CD4-positive, alpha-beta T cell (primary cell): ENCODE data around the gene GPC2. TPM values are rescaled to one million over a fixed set of nuclear protein-coding genes. Genes with fewer than 3 reads are reported as not detected.
A peak's percentile ranks its signal among the peaks of the same experiment; 100 is the strongest.
"Not testable (repeated sequence)": the region's sequence is repeated elsewhere in the genome, so short reads cannot be mapped to it uniquely, and the experiment has no call there.

Experiments used
- ATAC-seq: fragments of 200-7000 bp; cut with Tn5 transposase; one replicate; pipeline ENCODE4 v1.10.0; 2022; ENCODE audit warnings: mild to moderate bottlenecking; ENCODE audit not compliant: poor library complexity
- CTCF ChIA-PET: fragments of 350-600 bp; sonication (Branson Sonifier 250); formaldehyde crosslinking; loops from one replicate; lab custom pipeline; 2021; ENCODE audit warnings: antibody characterized with exemption, inconsistent platforms; lab: Charles Lee
- POLR2A ChIA-PET: fragments of 350-600 bp; sonication (Branson Sonifier 250); formaldehyde crosslinking; loops from one replicate; lab custom pipeline; 2021; ENCODE audit warnings: antibody characterized with exemption, inconsistent platforms; lab: Charles Lee
- DNase-seq, 14 experiments: peaks; one replicate each; pipeline ENCODE4 v3.0.0-alpha.2; 2013 to 2020; ENCODE audit warnings: mixed read lengths in 2 of 14
- H3K27ac ChIP-seq, 2 donors: one replicate each; pipeline versions ENCODE4 v1.5.1 to v1.7.0; 2013; ENCODE audit warnings: low read length in 2 of 2, low read depth in 1 of 2, mild to moderate bottlenecking in 1 of 2
- H3K27me3 ChIP-seq, 2 experiments: 1 replicate in 1 of 2; 2 replicates in 1 of 2; pipeline versions ENCODE4 v1.6.1 to v1.7.0; 2013; ENCODE audit warnings: low read length in 2 of 2, control low read depth in 1 of 2, mild to moderate bottlenecking in 1 of 2, moderate library complexity in 1 of 2; ENCODE audit not compliant: insufficient read depth in 2 of 2, control insufficient read depth in 1 of 2
- H3K36me3 ChIP-seq: one replicate; pipeline ENCODE4 v1.6.1; 2013; ENCODE audit warnings: low read length, control low read depth; ENCODE audit not compliant: insufficient read depth
- H3K4me1 ChIP-seq: one replicate; pipeline ENCODE4 v1.6.1; 2013; ENCODE audit warnings: low read length, control low read depth; ENCODE audit not compliant: insufficient read depth
- H3K4me3 ChIP-seq: one replicate; pipeline ENCODE4 v1.5.1; 2013; ENCODE audit warnings: mild to moderate bottlenecking, low read length, moderate library complexity
- H3K9me3 ChIP-seq, 2 experiments: 1 replicate in 1 of 2; 2 replicates in 1 of 2; pipeline versions ENCODE4 v1.6.1 to v1.7.0; 2013; ENCODE audit warnings: low read length in 2 of 2, mild to moderate bottlenecking in 2 of 2, control low read depth in 1 of 2, moderate library complexity in 1 of 2; ENCODE audit not compliant: control insufficient read depth in 1 of 2, insufficient read depth in 1 of 2
- H3K27ac Mint-ChIP-seq: one replicate; pipeline ENCODE4 v1.8.0; 2020; ENCODE audit warnings: mixed read lengths
- H3K27me3 Mint-ChIP-seq: one replicate; pipeline ENCODE4 v1.8.0; 2021; ENCODE audit warnings: mixed read lengths
- H3K36me3 Mint-ChIP-seq: one replicate; pipeline ENCODE4 v1.8.0; 2021; ENCODE audit warnings: low read depth, mixed read lengths
- H3K4me1 Mint-ChIP-seq: one replicate; pipeline ENCODE4 v1.8.0; 2021; ENCODE audit warnings: low read depth, mixed read lengths
- H3K4me3 Mint-ChIP-seq: one replicate; pipeline ENCODE4 v1.8.0; 2020; ENCODE audit warnings: mild to moderate bottlenecking, mixed read lengths
- H3K9me3 Mint-ChIP-seq: one replicate; pipeline ENCODE4 v1.8.0; 2020; ENCODE audit warnings: mixed read lengths
- CTCF ChIP-seq: fragments of 200-600 bp; IDR thresholded peaks from one replicate; pipeline ENCODE4 v1.8.0; 2022; ENCODE audit warnings: antibody characterized with exemption, mild to moderate bottlenecking
- intact Hi-C, 2 experiments: fragments of 100-400 bp; cut with DNase I in 1 of 2; cut with micrococcal nuclease in 1 of 2; formaldehyde crosslinking; loops; one replicate each; pipeline versions ENCODE4 v1.15.1 to v1.9.0; 2023 to 2025; cut with DNase I, micrococcal nuclease
- total RNA-seq, 174 experiments: library from RNA in 2 of 174; stranded (reverse) in 2 of 174; gene quantifications; one replicate each; pipeline ENCODE4 v1.2.3 and lab custom pipeline; 2021 to 2026

GPC2 gene
- total RNA-seq, 2 experiments from 2014 or later, result 16.4 to 18.7 TPM

DNA sequence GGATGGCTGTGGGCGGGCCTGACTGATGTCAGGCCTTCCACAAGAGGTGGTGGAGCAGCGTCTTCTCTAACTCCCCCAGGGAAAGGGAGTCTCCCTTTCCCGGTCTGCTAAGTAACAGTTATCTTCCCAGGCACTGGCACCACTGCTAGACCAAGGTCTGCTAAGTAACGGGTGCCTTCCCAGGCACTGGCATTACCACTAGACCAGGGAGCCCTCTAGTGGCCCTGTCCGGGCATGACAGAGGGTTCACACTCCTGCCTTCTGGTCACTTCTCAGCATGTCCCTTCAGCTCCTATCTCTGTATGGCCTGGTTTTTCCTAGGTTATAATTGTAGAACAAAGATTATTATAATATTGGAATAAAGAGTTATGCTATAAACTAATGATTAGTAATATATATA lies 40.8 kb upstream of the GPC2 start:
- Histone ChIP-seq H3K36me3 (peaks cover 15% of the 10 kb centered on the region), H3K4me1 (peaks cover 59% of the 10 kb centered on the region), H3K27ac (peak overlapping the region in 1 of 2 donors; percentile 79), H3K4me3 (peak overlapping the region; percentile 44)
- Mint-ChIP-seq H3K4me1 (peaks cover 61% of the 10 kb centered on the region), H3K27ac (peak overlapping the region; percentile 94), H3K4me3 (peak overlapping the region; percentile 90), H3K36me3 (peaks cover 27% of the 10 kb centered on the region)
- intact Hi-C loops, result loop anchor here (1.0 to 10.0 kb wide), 3 partner anchors 28 to 86 kb away; partner anchors contain the start of gene GAL3ST4 (in 1 of the 2)
- not testable (repeated sequence) for H3K27me3 Mint-ChIP-seq, H3K9me3 ChIP-seq, H3K9me3 Mint-ChIP-seq, H3K27me3 ChIP-seq
- peak; percentile 46 to 86 (median 76) for DNase-seq
- TF ChIP-seq CTCF, result peak; percentile 40
- ChIA-PET CTCF (interaction anchor here (1.0 to 2.0 kb wide), 5 partner anchors 28 to 137 kb away, joined by 3 to 6 read pairs (median 4); partner anchors contain the start of gene ZNF3), POLR2A (interaction anchor here (0.8 to 2.0 kb wide), 9 partner anchors 28 to 211 kb away, joined by 3 to 6 read pairs (median 4); partner anchors contain the start of genes GPC2, LAMTOR4, STAG3 and ZCWPW1)
- peak; percentile 7 for ATAC-seq

- DNase-seq (no peak), ATAC-seq (no peak)
- Mint-ChIP-seq H3K27me3 (no peaks in the 10 kb centered on the region), H3K27ac (peak overlapping the region; percentile 40), H3K9me3 (no peaks in the 10 kb centered on the region), H3K36me3 (peaks cover 11% of the 10 kb centered on the region), H3K4me3 (no peak overlapping the region), H3K4me1 (peaks cover 55% of the 10 kb centered on the region)
- Histone ChIP-seq H3K9me3 (no peaks in the 10 kb centered on the region), H3K27me3 (no peaks in the 10 kb centered on the region), H3K27ac (no peak overlapping the region), H3K36me3 (peaks cover 2% of the 10 kb centered on the region), H3K4me3 (no peak overlapping the region), H3K4me1 (peaks cover 52% of the 10 kb centered on the region)
- TF ChIP-seq CTCF, result no peak
- intact Hi-C loops, result loop anchor here (2.0 to 10.0 kb wide), 2 partner anchors 51 to 231 kb away; partner anchors contain the start of gene GAL3ST4 (in 1 of the 2)
- CTCF ChIA-PET, result interaction anchor here (1.3 to 1.4 kb wide), 2 partner anchors 67 to 83 kb away, joined by 3 to 10 read pairs; partner anchors contain the start of gene LAMTOR4
- POLR2A ChIA-PET, result interaction anchor here (1.4 kb wide), 1 partner anchor 90 kb away, joined by 4 read pairs; no protein-coding TSS in a partner anchor
Observed at GRCh38 chr7:100215895-100216294, 38.7 kb upstream of the GPC2 start.

DNA sequence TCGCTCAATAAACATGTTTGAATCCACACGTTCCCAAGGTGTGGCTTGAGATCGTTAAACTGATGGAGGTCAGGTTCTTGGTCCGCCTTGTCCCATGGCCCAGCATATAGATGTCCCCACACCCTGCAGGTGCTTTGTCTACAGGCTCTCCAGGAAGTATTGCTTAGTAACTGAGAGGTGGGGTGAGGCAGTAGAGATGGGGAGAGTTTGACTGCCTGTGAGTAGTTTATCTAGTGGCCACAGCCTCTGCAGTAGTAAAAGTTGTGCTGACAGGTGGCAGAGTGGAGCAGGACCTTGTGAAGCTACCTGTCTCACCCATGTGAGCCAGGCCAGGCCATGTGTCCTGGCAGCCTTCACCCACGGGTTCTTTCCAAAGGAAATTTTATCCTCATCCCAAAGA lies 37.2 kb upstream of the GPC2 start:
- intact Hi-C loops, result loop anchor here (2.0 to 10.0 kb wide), 2 partner anchors 50 to 230 kb away; partner anchors contain the start of gene GAL3ST4 (in 1 of the 2)
- peaks cover 58% of the 10 kb centered on the region for H3K4me1 ChIP-seq
- H3K4me3 Mint-ChIP-seq, H3K27me3 ChIP-seq, H3K9me3 Mint-ChIP-seq, H3K27me3 Mint-ChIP-seq, H3K36me3 ChIP-seq, H3K4me3 ChIP-seq, ATAC-seq, H3K27ac ChIP-seq, H3K36me3 Mint-ChIP-seq, H3K9me3 ChIP-seq: not testable (repeated sequence)
- H3K4me1 Mint-ChIP-seq, result peaks cover 62% of the 10 kb centered on the region
- DNase-seq, result peak in 4 of 14 experiments; percentile 31 to 38 (median 34)
- POLR2A ChIA-PET, result interaction anchor here (1.4 kb wide), 1 partner anchor 88 kb away, joined by 4 read pairs; no protein-coding TSS in a partner anchor
- CTCF ChIA-PET, result interaction anchor here (1.3 kb wide), 1 partner anchor 24 kb away, joined by 5 read pairs; no protein-coding TSS in a partner anchor
- H3K27ac Mint-ChIP-seq, result peak overlapping the region; percentile 70
